IPS DF 4.7 (cell line): ENCODE results near the gene ZNF777.

Source experiments
- DNase-seq: peaks from one replicate; pipeline ENCODE4 v3.0.0-alpha.2; 2013; ENCODE audit warnings: low spot score; ENCODE audit errors: extremely low read depth

Gene ZNF777

GRCh38 chr7:149477494-149478443 lies 16.9 kb upstream of the ZNF777 start:
- DNase-seq, result no peak

- DNase-seq, result no peak
These were observed 15.9 kb upstream of the ZNF777 start for GRCh38 chr7:149476791-149477190.

- no peak for DNase-seq
These were observed 14.5 kb upstream of the ZNF777 start for GRCh38 chr7:149475121-149476045.

GRCh38 chr7:149474309-149475120 lies 13.7 kb upstream of the ZNF777 start:
- no peak for DNase-seq

GRCh38 chr7:149473251-149473650 lies 12.4 kb upstream of the ZNF777 start:
- DNase-seq, result no peak

- no peak for DNase-seq
These were observed 10.6 kb upstream of the ZNF777 start for GRCh38 chr7:149471289-149471953.

- DNase-seq, result no peak
These were observed 8.9 kb upstream of the ZNF777 start for GRCh38 chr7:149469806-149470205.

- DNase-seq, result no peak
These were observed 7.3 kb upstream of the ZNF777 start for GRCh38 chr7:149468208-149468607.

- no peak for DNase-seq
These were observed 6.5 kb upstream of the ZNF777 start for GRCh38 chr7:149467321-149467859.

GRCh38 chr7:149466364-149466763 lies 5.5 kb upstream of the ZNF777 start:
- no peak for DNase-seq

- DNase-seq, result no peak
These were observed 2.8 kb upstream of the ZNF777 start for GRCh38 chr7:149463500-149464161.

GRCh38 chr7:149462101-149462520 lies 1.2 kb upstream of the ZNF777 start:
- no peak for DNase-seq

- no peak for DNase-seq
These were observed 1.1 kb downstream of the ZNF777 start for GRCh38 chr7:149459540-149460452.

GRCh38 chr7:149459201-149459539 lies 1.7 kb downstream of the ZNF777 start:
- DNase-seq, result no peak

- no peak for DNase-seq
These were observed 2.6 kb downstream of the ZNF777 start for GRCh38 chr7:149458235-149458634.

- DNase-seq, result no peak
These were observed 3.1 kb downstream of the ZNF777 start for GRCh38 chr7:149457766-149458165.

- DNase-seq, result no peak
These were observed 4.1 kb downstream of the ZNF777 start for GRCh38 chr7:149456506-149457421.
